T-helper 17 cell (primary cell): ENCODE data around the gene LRTM2. TPM values are rescaled to one million over a fixed set of nuclear protein-coding genes. Genes with fewer than 3 reads are reported as not detected.

Experiments
- ATAC-seq: fragments of 150-1000 bp; cut with Tn5 transposase; 2 replicates; pipeline ENCODE4 v1.10.0; 2021; ENCODE audit warnings: mild to moderate bottlenecking, moderate library complexity
- DNase-seq, 3 donors: peaks; one replicate each; pipeline versions ENCODE4 v3.0.0 to v3.0.0-alpha.2; 2020 to 2021
- H3K9me3 ChIP-seq: one replicate; pipeline ENCODE4 v1.7.0; 2013; ENCODE audit warnings: low read length, mild to moderate bottlenecking; ENCODE audit not compliant: control insufficient read depth, poor library complexity, severe bottlenecking
- H3K27ac Mint-ChIP-seq: one replicate; pipeline ENCODE4 v1.8.0; 2022; ENCODE audit warnings: mild to moderate bottlenecking, moderate library complexity, mixed read lengths
- H3K27me3 Mint-ChIP-seq: one replicate; pipeline ENCODE4 v1.8.0; 2022; ENCODE audit warnings: mixed read lengths
- H3K36me3 Mint-ChIP-seq: one replicate; pipeline ENCODE4 v1.8.0; 2022; ENCODE audit warnings: low read depth, mixed read lengths
- H3K4me1 Mint-ChIP-seq: one replicate; pipeline ENCODE4 v1.8.0; 2022; ENCODE audit warnings: mild to moderate bottlenecking, mixed read lengths
- H3K4me3 Mint-ChIP-seq: one replicate; pipeline ENCODE4 v1.8.0; 2022; ENCODE audit warnings: mild to moderate bottlenecking, moderate library complexity, mixed read lengths
- total RNA-seq, 4 donors: library from RNA in 2 of 4; stranded (reverse) in 2 of 4; gene quantifications; one replicate each; pipeline ENCODE4 v1.2.3 and lab custom pipeline; 2022 to 2026

LRTM2 gene
- total RNA-seq, 2 donors from 2014 or later = not detected

- no peaks in the 10 kb centered on the region for H3K9me3 ChIP-seq
- Mint-ChIP-seq H3K27ac (no peak overlapping the region), H3K27me3 (peaks cover 19% of the 10 kb centered on the region), H3K36me3 (no peaks in the 10 kb centered on the region), H3K4me3 (no peak overlapping the region), H3K4me1 (no peaks in the 10 kb centered on the region)
- DNase-seq = no peak
- ATAC-seq = no peak
Observed at GRCh38 chr12:1869145-1869544, 48.8 kb downstream of the LRTM2 start.

GRCh38 chr12:1870086-1870485 lies 49.7 kb downstream of the LRTM2 start:
- Mint-ChIP-seq H3K27ac (no peak overlapping the region), H3K4me3 (no peak overlapping the region), H3K4me1 (no peaks in the 10 kb centered on the region), H3K27me3 (peaks cover 24% of the 10 kb centered on the region), H3K36me3 (no peaks in the 10 kb centered on the region)
- DNase-seq (no peak), ATAC-seq (no peak)
- H3K9me3 ChIP-seq = no peaks in the 10 kb centered on the region

- DNase-seq (no peak), ATAC-seq (no peak)
- no peaks in the 10 kb centered on the region for H3K4me1 Mint-ChIP-seq
- H3K4me3 Mint-ChIP-seq = no peak overlapping the region
- no peaks in the 10 kb centered on the region for H3K36me3 Mint-ChIP-seq
- no peaks in the 10 kb centered on the region for H3K9me3 ChIP-seq
- H3K27me3 Mint-ChIP-seq = peaks cover 33% of the 10 kb centered on the region
- H3K27ac Mint-ChIP-seq = no peak overlapping the region
Observed at GRCh38 chr12:1870998-1871917, 50.9 kb downstream of the LRTM2 start.

GRCh38 chr12:1872001-1872400 lies 51.6 kb downstream of the LRTM2 start:
- no peak overlapping the region for H3K4me3 Mint-ChIP-seq
- peaks cover 3% of the 10 kb centered on the region for H3K4me1 Mint-ChIP-seq

GRCh38 chr12:1872448-1872847 lies 52.1 kb downstream of the LRTM2 start:
- DNase-seq = no peak
- Mint-ChIP-seq H3K4me3 (no peak overlapping the region), H3K27me3 (peaks cover 31% of the 10 kb centered on the region), H3K27ac (no peak overlapping the region), H3K4me1 (peaks cover 3% of the 10 kb centered on the region), H3K36me3 (no peaks in the 10 kb centered on the region)
- H3K9me3 ChIP-seq = no peaks in the 10 kb centered on the region
- no peak for ATAC-seq

More at GRCh38 chr12:1872001-1872400, 51.6 kb downstream of the LRTM2 start:
- ATAC-seq (no peak), DNase-seq (no peak)
- no peaks in the 10 kb centered on the region for H3K9me3 ChIP-seq
- peaks cover 34% of the 10 kb centered on the region for H3K27me3 Mint-ChIP-seq
- H3K36me3 Mint-ChIP-seq = no peaks in the 10 kb centered on the region
- H3K27ac Mint-ChIP-seq = no peak overlapping the region

- no peak for ATAC-seq
- Mint-ChIP-seq H3K4me3 (no peak overlapping the region), H3K36me3 (no peaks in the 10 kb centered on the region), H3K27me3 (peaks cover 24% of the 10 kb centered on the region), H3K4me1 (peaks cover 3% of the 10 kb centered on the region), H3K27ac (no peak overlapping the region)
- H3K9me3 ChIP-seq = no peaks in the 10 kb centered on the region
- no peak for DNase-seq
Observed at GRCh38 chr12:1873531-1874510, 53.5 kb downstream of the LRTM2 start.

GRCh38 chr12:1875608-1876007 lies 55.2 kb downstream of the LRTM2 start:
- H3K36me3 Mint-ChIP-seq = no peaks in the 10 kb centered on the region
- no peak for ATAC-seq
- H3K27ac Mint-ChIP-seq = no peak overlapping the region
- peaks cover 3% of the 10 kb centered on the region for H3K4me1 Mint-ChIP-seq
- H3K27me3 Mint-ChIP-seq = peaks cover 29% of the 10 kb centered on the region
- no peak for DNase-seq
- no peaks in the 10 kb centered on the region for H3K9me3 ChIP-seq
- no peak overlapping the region for H3K4me3 Mint-ChIP-seq

- Mint-ChIP-seq H3K27ac (no peak overlapping the region), H3K36me3 (no peaks in the 10 kb centered on the region), H3K27me3 (peaks cover 34% of the 10 kb centered on the region), H3K4me1 (peaks cover 3% of the 10 kb centered on the region), H3K4me3 (no peak overlapping the region)
- H3K9me3 ChIP-seq = no peaks in the 10 kb centered on the region
- DNase-seq (no peak), ATAC-seq (no peak)
Observed at GRCh38 chr12:1876086-1876485, 55.7 kb downstream of the LRTM2 start.

GRCh38 chr12:1877169-1877878 lies 57.0 kb downstream of the LRTM2 start:
- Mint-ChIP-seq H3K27ac (no peak overlapping the region), H3K4me1 (peaks cover 3% of the 10 kb centered on the region), H3K36me3 (no peaks in the 10 kb centered on the region), H3K27me3 (peaks cover 34% of the 10 kb centered on the region), H3K4me3 (no peak overlapping the region)
- ATAC-seq (no peak), DNase-seq (no peak)
- no peaks in the 10 kb centered on the region for H3K9me3 ChIP-seq

- DNase-seq = no peak
Observed at GRCh38 chr12:1878214-1878613, 57.8 kb downstream of the LRTM2 start.

GRCh38 chr12:1878695-1879094 lies 58.3 kb downstream of the LRTM2 start:
- H3K27me3 Mint-ChIP-seq = peaks cover 43% of the 10 kb centered on the region
- ATAC-seq (no peak), DNase-seq (no peak)
- no peak overlapping the region for H3K27ac Mint-ChIP-seq
- H3K4me3 Mint-ChIP-seq = no peak overlapping the region
- peaks cover 5% of the 10 kb centered on the region for H3K4me1 Mint-ChIP-seq
- no peaks in the 10 kb centered on the region for H3K36me3 Mint-ChIP-seq
- no peaks in the 10 kb centered on the region for H3K9me3 ChIP-seq

More at GRCh38 chr12:1878214-1878613, 57.8 kb downstream of the LRTM2 start:
- H3K4me1 Mint-ChIP-seq = peaks cover 3% of the 10 kb centered on the region
- no peaks in the 10 kb centered on the region for H3K36me3 Mint-ChIP-seq
- no peak overlapping the region for H3K4me3 Mint-ChIP-seq
- H3K27me3 Mint-ChIP-seq = peaks cover 38% of the 10 kb centered on the region
- H3K27ac Mint-ChIP-seq = no peak overlapping the region
- H3K9me3 ChIP-seq = no peaks in the 10 kb centered on the region
- no peak for ATAC-seq

GRCh38 chr12:1879633-1880032 lies 59.3 kb downstream of the LRTM2 start:
- DNase-seq (no peak), ATAC-seq (no peak)
- Mint-ChIP-seq H3K27ac (no peak overlapping the region), H3K27me3 (peaks cover 38% of the 10 kb centered on the region), H3K36me3 (no peaks in the 10 kb centered on the region), H3K4me1 (peaks cover 5% of the 10 kb centered on the region), H3K4me3 (no peak overlapping the region)
- H3K9me3 ChIP-seq = no peaks in the 10 kb centered on the region
